ENCODE results near the gene JUN. TPM values are rescaled to one million over a fixed set of nuclear protein-coding genes. Genes with fewer than 3 reads are reported as not detected.

Gene JUN
- total and polyA plus RNA-seq, 2 of the 13 experiments (the other 11 are each of a cell fraction or from before 2014, with no cell fraction given): 18.2 to 22.3 TPM

GRCh38 chr1:58830291-58830690 is 46.4 kb upstream of the JUN start:
- no peak for ATAC-seq
- H2AFZ ChIP-seq (ENCODE audit: low read length): no peak overlapping the region
- POLR2A ChIA-PET: no interaction called here
- H3K27ac ChIP-seq (ENCODE audit: extremely low read length, insufficient read depth, low read length): no peak overlapping the region
- H3K4me3 ChIP-seq (replicated peaks in 1 of 3; ENCODE audit: insufficient read depth in 1 of 3, low read depth in 2 of 3, low read length in 3 of 3): no peak overlapping the region
- no peak overlapping the region for H3K9ac ChIP-seq (ENCODE audit: insufficient read depth, low read depth, low read length)
- no peak for DNase-seq (ENCODE audit: low spot score)
- no TSS peak for BruUV-seq (replicated peaks)
- intact Hi-C loops (cut with micrococcal nuclease; ENCODE audit: unreplicated experiment) (no loop called here), in situ Hi-C loops (cut with HindIII; ENCODE audit: extremely low pct_ligation_motif_present, low pct_unique_long_range_greater_than_20kb) (no loop called here)
- no peak for TF ChIP-seq ZNF382 (CRISPR knock-in tag; IDR thresholded peaks at IDR 0.05; ENCODE audit: borderline replicate concordance)
- TF ChIP-seq ZNF160 (CRISPR knock-in tag; IDR thresholded peaks at IDR 0.05): no peak
- no peak for TF ChIP-seq TFDP2 (CRISPR knock-in tag; IDR thresholded peaks at IDR 0.05)
- no peak for TF ChIP-seq ZNF672 (CRISPR knock-in tag; IDR thresholded peaks at IDR 0.05)
- TF ChIP-seq MED13 (CRISPR knock-in tag; IDR thresholded peaks at IDR 0.05): no peak
- TF ChIP-seq JARID2 (CRISPR knock-in tag; IDR thresholded peaks at IDR 0.05; ENCODE audit: insufficient replicate concordance): no peak
- TF ChIP-seq CBX5 (CRISPR knock-in tag; IDR thresholded peaks at IDR 0.05; ENCODE audit: borderline replicate concordance): no peak
- no peak for TF ChIP-seq LCORL (IDR thresholded peaks at IDR 0.05)
- no peak for TF ChIP-seq LCORL (CRISPR knock-in tag; IDR thresholded peaks at IDR 0.05)
- TF ChIP-seq MYNN (CRISPR knock-in tag; IDR thresholded peaks at IDR 0.05; ENCODE audit: low read depth): no peak
- TF ChIP-seq CC2D1A (CRISPR knock-in tag; IDR thresholded peaks at IDR 0.05): no peak
- TF ChIP-seq TFAP4 (IDR thresholded peaks at IDR 0.05; ENCODE audit: borderline replicate concordance, low read depth): no peak
- no peak for TF ChIP-seq SRSF1 (optimal IDR thresholded peaks at IDR 0.05; ENCODE audit: low read depth, low read length)
- TF ChIP-seq ATF7-NPFF (CRISPR knock-in tag; IDR thresholded peaks at IDR 0.05; ENCODE audit: low read depth): no peak
- no peak for TF ChIP-seq GPBP1L1 (CRISPR knock-in tag; IDR thresholded peaks at IDR 0.05)
- TF ChIP-seq PLSCR1 (CRISPR knock-in tag; IDR thresholded peaks at IDR 0.05; ENCODE audit: borderline replicate concordance): no peak
- no peaks in the 10 kb centered on the region for H3K4me1 ChIP-seq (ENCODE audit: insufficient read depth, low read length)
- H3K27me3 ChIP-seq (ENCODE audit: control insufficient read depth in 1 of 2, insufficient read depth in 2 of 2, low read length in 2 of 2): peaks cover 0 to 19% of the 10 kb centered on the region in 2 experiments; a peak in 1 of 5 replicates
- no peaks in the 10 kb centered on the region for H4K20me1 ChIP-seq (ENCODE audit: insufficient read depth, low read length)
- CTCF ChIA-PET (ENCODE audit: low intra/inter-chr PET ratio, low total read pairs): no interaction called here
- H3K4me2 ChIP-seq (ENCODE audit: low read depth, low read length): no peak overlapping the region
- no peaks in the 10 kb centered on the region for H3K79me2 ChIP-seq (ENCODE audit: insufficient read depth, low read length)
- no peaks in the 10 kb centered on the region for H3K36me3 ChIP-seq (replicated peaks in 1 of 2; ENCODE audit: control insufficient read depth in 1 of 2, insufficient read depth in 2 of 2, low read length in 2 of 2)
- H3K9me3 ChIP-seq (ENCODE audit: low read length): peaks cover 17% of the 10 kb centered on the region
- 0% methylated on average over 1 of the region's 1 CpG for WGBS (ENCODE audit: low lambda C conversion rate)
- no peak for FAIRE-seq

All from HepG2 (cell line).